Head of caudate nucleus (tissue), 42 donors: ENCODE data around the gene BRAP.
"Not testable (repeated sequence)": the region's sequence is repeated elsewhere in the genome, so short reads cannot be mapped to it uniquely, and the experiment has no call there.

ENCODE experiments used
- DNase-seq, 42 donors: peaks; one replicate each; pipeline versions ENCODE4 v3.0.0 to v3.0.0-alpha.2; 2020 to 2021; ENCODE audit warnings: mixed read lengths in 7 of 42
- intact Hi-C: fragments of 100-400 bp; cut with DNase I; formaldehyde crosslinking; loops from one replicate; pipeline ENCODE4 v1.15.0; 2022

BRAP gene

DNA sequence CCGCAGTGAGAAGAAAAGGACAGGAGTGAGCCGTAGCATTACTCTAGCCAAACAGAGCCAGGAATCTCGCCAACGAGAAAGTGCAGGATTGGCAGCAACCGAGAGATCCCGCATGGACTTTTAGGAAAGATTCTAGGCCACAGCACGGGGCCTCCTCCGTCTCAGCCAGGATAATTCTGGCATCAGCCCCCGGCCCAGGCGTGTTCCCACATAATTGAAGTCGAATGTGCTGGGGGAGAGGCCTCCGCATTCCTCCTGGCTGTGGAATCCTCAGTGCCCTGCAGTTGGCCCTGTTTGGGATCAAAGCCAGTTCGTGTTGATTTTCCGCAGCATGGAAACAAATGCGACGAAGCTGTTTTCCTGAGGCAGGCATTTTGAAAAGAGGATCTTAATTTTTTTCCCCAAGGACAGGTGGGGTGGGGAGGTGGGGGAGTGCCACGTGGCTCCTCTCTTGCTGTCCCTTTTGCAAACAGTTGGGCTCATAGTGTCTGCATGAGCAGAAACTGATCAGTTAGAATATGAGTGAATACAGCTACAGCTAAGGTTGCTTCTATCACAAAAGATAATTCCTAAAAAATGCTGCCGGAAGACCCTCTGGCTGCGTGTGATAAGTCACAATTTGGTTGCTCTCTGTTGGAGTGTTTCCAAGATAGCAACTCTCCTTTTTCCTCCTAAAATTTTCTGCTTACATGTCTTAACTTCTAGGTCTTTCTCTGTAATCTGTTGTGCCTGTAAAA is 49.4 kb downstream of the BRAP start:
- intact Hi-C loops: no loop called here
- DNase-seq: peak; percentile 8 to 80 (median 50)

DNA sequence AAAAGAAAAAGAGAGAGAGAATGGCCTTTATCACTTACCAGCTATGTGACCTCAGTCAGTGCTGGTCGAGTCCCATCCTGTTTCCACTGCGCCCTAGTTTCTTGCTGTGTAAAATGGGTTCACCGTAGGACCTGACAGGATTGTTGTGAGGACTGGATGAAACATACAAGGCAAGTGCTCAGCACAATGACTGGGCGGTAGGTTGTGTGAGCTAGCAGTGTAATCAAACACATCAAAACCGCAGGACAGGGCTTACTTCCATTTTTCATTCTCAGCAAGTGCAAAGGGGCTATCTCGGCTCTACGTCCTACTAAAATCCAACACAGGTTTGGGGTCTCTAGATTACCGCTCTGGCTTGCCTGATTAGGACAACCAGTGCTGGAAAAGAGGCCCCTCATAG is 50.2 kb downstream of the BRAP start:
- no peak for DNase-seq
- intact Hi-C loops: no loop called here

DNA sequence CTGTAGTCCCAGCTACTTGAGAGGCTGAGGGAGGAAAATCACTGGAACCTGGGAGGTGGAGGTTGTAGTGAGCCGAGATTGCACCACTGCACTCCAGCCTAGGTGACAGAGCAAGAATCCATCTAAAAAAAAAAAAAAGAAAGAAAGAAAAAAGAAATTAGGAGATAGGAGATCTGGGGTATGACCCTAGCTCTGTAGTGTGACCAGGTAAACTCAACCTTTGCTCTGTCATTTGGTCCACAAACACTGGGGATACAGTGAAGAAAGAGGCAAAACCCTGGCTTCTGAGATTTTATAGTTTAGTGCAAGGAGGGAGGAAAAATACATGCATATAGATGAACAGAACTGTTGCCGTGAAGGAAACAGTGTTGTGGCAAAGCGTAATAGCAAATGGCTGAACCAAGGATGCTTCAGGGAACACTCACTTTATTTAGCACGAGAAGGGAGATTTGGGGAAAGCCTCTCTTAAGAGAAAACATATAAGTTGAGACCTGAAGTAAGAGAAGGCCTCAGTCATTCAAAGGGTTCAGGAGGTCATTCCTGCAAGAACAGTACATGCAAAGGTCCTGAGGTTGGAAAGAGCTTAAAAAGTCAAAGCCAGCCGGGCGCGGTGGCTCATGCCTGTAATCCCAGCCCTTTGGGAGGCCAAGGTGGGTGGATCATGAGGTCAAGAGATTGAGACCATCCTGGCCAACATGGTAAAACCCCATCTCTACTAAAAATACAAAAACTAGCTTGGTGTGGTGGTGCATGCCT is 57.1 kb downstream of the BRAP start:
- intact Hi-C loops: no loop called here
- no peak for DNase-seq

DNA sequence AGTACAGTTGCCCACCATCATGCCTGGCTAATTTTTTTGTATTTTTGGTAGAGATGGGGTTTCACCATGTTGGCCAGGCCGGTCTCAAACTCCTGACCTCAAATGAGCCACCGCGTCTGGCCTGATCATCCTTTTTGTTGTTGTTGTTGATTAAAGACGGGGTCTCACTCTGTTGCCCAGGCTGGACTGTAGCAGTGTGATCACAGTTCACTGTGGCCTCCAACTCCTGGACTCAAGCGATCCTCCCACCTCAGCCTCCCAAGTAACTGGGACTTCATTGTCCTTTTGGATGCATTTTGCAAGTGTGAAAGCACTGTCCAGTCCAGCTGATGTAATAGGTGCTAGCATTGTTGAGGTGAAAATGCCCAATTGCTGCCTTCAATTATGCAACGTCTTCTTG is 59.5 kb downstream of the BRAP start:
- intact Hi-C loops: no loop called here

DNA sequence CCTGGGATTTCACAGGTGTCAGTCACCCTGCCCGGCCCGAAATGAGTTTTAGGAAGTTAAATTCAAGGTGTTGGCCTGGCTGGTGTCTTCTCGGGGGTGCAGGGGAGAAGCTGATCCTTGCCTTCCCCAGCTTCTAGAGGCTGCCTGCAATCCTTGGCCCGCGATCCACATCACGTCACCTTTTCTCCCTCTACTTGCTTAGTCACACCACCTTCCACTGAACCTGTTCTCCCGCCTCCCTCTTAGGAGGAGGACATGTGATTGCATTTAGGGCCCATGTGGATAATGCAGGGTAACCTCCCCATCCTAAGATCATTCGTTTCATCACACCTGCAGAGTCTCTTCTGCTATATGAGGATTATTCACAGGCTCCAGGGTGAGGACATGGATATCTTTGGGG is 61.2 kb downstream of the BRAP start:
- no peak for DNase-seq
- intact Hi-C loops: no loop called here

More for the DNA sequence above, 59.5 kb downstream of the BRAP start:
- DNase-seq: no peak

DNA sequence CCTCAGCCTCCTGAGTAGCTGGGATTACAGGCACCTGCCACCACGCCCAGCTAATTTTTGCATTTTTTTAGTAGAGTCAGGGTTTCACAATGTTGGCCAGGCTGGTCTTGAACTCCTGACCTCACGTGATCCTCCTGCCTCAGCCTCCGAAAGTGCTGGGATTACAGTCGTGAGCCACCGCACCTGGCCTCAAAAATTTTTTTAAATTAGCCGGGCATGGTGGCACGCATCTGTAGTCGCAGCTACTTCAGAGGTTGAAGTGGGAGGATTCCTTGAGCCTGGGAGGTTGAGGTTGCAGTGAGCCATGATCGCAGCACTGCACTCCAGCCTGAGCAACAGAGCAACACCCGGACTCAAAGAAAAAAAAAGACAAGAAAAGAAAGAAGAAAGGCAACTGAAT is 67.9 kb downstream of the BRAP start:
- DNase-seq, intact Hi-C loops: not testable (repeated sequence)

DNA sequence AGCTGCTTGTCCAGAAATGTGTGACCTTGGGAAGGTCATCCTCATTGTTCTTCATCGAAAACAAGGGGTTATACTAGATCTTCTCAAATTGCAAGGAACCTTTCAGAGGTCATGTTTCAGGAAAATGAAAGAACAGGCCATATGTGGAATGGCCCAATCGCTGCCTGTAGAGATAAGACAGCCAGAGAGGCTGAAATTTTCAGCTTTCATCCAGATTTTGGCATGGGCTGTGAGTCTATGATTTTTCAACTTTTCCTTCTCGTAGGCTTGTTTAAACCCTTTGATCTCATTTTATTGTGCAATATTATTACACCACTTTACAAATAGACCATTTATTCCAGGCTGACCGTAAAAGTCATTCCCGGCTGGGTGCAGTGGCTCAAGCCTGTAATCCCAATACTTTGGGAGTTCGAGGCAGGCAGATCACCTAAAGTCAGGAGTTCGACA is 69.6 kb downstream of the BRAP start:
- intact Hi-C loops: no loop called here
- no peak for DNase-seq

DNA sequence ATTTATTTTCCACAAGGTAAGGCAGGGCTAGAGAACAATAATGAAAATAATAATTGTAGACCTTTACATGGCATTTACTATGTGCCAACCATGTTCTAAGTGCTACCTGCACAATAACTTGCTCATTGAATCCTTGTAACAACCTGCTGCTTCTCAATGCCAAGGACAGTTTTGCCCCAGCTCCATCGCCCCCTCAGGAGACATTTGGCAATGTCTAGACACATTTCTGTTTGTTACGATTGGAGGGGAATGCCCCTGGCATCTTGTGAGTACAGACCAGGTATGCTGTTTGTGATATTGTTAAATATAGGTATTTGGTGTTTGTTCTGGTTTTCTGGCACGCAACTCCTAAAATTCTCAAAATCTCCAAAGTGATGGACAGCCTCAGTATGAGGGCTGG is 78.5 kb downstream of the BRAP start:
- intact Hi-C loops: no loop called here
- no peak for DNase-seq

DNA sequence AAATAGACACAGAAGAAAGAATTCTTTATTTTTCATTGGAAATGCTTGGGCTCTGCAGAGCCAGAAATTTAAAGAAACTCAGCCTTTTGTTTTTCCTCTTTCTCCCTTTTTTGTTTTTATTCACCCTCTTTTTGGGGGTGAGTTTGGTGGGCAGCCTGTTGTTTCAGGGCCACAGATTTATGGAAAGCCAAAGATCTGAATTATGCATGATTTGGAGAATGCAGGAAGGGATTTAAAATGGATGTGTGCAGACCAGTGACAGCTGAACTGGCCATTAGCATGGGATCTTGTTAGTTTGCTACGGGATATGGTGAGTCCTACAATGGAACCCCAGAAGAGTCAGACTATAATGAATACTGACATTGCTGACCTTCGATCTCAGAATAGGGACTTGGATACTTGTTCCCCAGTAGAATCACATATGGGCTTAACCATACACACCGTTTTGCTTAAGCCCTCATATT is 79.0 kb downstream of the BRAP start:
- intact Hi-C loops: no loop called here
- no peak for DNase-seq

DNA sequence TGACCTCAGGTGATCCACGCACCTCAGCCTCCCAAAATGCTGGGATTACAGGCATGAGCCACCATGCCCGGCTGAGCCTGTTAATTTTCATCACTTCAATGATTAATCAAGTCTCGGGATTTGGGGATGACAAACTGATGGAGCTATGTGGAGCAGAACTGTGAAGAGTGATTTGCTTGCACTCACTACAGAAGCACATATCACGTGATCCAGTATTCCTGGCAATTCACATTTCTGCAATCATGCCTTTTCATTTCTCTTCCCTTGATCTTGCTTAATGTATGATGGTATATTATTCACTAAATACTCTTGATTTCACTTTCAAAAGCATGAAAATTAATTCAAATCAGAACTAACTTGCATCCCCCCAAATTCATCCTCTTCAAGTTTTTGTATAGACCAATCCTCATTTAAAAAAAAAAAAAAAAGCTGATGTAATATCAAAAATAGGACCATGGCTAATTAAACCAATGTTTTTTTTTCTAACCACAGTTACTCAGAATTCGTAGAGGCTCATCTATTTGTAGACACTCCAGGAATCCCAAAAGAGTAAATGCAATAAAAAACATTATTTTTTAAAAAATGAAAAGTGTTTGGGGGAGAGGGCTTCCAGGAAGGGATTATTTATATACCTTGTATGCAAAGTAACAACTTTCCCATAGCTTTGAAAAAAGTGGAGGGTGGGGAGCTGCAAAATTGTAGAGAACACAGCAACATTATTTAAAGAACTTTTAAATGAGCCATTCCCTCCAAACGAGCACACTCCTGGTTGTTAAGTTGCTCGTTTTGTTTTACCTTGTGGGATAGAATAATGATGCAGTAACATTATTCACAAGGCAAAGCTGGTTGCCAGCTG is 79.6 kb downstream of the BRAP start:
- intact Hi-C loops: no loop called here
- no peak for DNase-seq

DNA sequence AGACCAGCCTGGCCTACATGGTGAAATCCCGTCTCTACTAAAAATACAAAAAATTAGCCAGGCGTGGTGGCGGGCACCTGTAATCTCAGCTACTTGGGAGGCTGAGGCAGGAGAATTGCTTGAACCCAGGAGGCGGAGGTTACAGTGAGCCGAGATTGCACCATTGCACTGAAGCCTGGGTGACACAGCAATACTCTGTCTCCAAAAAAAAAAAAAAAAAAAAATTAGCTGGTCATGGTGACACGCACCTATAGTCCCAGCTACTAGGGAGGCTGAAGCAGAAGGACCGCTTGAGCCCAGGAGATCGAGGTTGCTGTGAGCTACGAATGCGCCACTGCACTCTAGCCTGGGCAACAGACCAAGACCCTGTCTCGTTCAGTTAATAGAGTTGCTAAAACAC is 82.9 kb downstream of the BRAP start:
- DNase-seq, intact Hi-C loops: not testable (repeated sequence)

DNA sequence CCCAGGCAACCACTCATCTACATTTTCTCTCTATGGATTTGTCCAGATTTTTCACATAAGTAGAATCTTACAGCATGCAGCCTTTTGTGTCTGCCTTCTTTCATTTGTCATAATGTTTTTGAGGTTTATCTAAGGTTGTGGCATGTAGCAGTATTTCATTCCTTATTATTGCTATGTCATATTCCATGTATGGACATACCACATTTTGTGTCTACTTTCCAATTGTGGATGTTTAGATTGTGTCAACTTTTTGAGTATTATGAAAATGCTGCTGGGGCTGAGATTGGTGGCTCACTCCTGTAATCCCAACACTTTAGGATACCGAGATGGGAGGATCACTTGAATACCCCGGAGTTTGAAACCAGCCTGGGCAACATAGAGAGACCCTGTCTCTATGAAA is 83.4 kb downstream of the BRAP start:
- DNase-seq: no peak
- intact Hi-C loops: no loop called here

DNA sequence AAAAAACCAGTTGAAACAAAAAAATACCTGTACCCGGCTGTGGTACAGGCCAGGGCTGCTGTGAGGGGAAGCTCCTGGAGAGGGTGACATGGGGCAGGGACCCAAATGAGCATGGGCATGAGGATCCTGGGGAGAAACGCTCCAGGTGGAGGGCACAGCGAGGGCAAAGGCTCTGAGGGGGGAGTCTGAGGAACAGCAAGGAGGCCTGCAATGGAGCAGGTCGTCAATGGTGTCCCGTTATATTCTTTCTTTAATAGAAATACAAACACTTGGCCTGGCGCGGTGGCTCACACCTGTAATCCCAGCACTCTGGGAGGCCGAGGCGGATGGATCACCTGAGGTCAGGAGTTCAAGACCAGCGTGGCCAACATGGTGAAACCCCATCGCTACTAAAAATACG is 84.8 kb downstream of the BRAP start:
- intact Hi-C loops, DNase-seq: not testable (repeated sequence)

DNA sequence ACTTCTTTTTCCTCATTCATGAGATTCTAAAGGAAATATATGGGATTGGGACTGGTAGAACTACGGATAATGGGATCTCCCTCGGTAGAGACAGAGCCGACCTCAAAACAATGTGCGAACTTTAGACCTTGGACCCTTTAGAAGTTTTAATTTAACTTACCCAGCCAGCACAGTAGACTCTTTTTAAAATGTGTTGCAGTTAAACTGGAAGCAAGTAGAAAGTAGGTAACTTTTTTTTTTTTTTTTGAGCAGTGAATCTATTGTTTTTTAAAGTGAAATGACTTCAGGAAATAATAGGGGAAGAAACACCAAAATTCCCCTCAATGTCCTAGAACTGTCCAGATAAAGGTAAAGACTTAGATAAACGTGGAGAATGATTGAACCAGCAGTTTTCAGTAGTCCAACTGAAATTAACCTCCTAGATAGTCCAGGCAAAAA is 85.5 kb downstream of the BRAP start:
- no peak for DNase-seq
- intact Hi-C loops: no loop called here

DNA sequence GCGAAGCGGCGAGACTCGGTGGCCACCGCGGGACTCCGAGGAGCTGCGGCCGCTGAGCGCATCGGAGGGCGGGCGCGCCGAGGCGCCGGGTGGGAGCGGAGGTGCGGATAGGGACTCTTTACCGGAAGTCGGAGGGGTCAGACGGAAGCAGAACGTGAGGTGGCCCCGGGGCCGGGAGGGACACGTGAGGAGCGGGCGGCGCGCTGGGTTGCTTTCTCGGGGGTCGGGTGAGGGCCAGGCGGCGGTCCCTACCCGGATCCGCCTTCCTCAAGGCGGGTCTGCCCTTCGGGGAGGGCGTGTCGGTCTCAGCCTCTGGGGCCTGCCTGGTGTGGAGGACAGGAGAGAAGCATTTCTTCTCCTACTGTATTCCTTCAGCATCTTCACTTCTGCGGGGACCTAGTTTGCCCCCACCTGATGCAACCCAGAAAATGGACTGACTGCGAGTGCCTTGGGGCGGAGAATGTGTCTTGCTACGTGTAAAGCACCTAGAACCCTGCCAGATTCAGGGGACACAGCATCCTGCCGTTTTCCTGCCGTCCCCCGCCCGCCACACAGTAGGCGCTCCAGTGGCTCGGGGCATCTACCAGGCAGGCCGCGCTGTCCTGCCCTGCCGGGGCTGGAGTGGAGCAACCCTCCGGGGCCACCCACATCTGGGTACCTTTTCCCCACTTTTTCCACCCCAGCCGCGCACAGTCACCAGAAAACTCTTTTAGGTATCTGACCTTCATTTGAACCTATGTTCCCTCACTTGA is 86.1 kb downstream of the BRAP start:
- DNase-seq: peak; percentile 61 to 95 (median 87)
- intact Hi-C loops: loop anchor here (2.0 kb wide), 1 partner anchor 85 kb away; the partner anchor contains the start of gene BRAP

DNA sequence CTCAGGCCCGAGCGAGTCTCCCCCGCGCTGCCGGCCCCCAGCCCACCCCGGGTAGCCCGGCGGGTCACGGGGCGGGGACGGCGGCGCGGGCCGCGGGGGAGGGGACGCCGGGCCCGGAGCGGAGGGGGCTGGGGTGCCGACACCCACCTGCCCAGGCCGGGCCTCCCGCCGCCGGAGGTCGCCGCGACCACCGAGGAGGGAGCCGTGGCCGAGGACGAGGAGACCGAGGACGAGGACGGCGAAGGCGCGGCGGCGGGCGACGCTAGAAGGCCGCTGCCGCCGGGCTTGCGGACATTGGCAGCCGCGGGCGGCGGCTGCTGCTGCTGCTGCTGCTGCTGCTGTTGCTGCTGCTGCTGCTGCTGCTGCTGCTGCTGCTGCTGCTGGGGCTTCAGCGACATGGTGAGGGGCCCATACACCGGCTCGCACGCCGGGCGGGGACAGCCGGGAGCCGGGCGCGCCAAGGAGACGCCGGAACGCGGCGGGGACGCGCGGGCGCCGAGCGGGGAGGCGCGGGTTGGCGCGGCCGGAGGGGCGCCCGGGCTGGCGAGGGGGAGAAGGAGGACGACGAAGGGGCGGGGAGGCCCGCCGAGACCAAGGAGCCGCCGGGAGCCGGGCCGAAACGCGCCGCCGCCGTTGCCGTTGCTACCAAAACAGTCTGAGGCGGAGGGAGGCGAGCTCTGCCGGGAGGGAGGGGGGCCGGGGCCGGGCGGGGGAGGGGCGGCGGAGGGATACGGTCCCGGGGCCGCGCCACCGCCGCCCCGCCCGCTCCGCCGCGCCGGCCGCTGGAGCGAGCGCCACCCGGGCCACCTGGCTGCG is 86.9 kb downstream of the BRAP start, which contains the start of gene ATXN2:
ATXN2 (minus strand) TSS at position 679 of the 816 bp plus-strand sequence; CDS start at position 398, 281 bp downstream.
- peak in 41 of 42 donors; percentile 17 to 83 (median 67) for DNase-seq
- intact Hi-C loops: loop anchor here (2.0 kb wide), 1 partner anchor 86 kb away; the partner anchor contains the start of gene BRAP

DNA sequence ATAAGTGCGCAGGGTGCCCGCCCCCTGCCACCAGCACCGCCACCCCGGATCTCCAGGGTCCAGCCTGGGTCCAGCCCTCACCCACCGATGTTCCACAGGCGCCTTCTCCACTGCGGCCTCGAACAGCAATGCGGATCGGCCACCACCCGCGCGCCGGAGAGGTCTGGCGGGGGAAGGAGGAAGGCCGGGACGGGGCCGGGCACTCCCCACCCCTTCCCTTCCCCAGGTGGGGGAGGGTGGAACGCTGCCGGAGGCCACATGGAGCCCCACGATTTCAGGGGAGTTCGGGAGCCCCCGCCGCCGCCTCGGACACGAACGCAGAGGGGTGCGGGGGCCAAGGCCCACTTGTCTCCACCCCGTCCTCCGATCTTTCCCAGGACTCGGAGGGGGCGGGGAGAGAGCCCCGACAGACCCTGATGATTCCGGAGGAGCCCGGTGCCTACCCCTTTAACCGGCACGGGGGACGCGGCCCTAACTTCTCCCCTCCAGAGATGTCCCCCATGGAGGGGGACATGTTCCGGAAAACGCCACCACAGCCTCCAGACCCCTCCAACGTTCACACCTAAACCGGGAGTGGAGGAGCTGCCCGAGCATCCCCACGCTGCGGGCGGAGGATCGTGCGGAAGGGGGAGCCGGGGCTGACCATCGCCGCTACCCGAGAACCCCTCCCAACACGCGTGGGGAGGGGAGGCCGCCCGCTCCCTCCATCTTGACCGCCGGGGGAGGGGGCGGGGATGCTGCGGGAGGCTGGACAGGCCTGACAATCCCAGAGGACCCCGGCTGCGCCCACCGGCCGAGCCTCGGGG is 87.7 kb downstream of the BRAP start:
- peak in 41 of 42 donors; percentile 29 to 85 (median 66) for DNase-seq
- intact Hi-C loops: loop anchor here (2.0 kb wide), 1 partner anchor 87 kb away; the partner anchor contains the start of gene BRAP
